Amniotic epithelial cell (primary cell): ENCODE data around the gene MOV10.
"Not testable (repeated sequence)": the region's sequence is repeated elsewhere in the genome, so short reads cannot be mapped to it uniquely, and the experiment has no call there.

ENCODE experiments used
- DNase-seq: peaks from one replicate; pipeline ENCODE4 v3.0.0-alpha.2; 2010; ENCODE audit warnings: low read depth

The MOV10 gene

GRCh38 chr1:112712701-112713128, 38.3 kb downstream of the MOV10 start:
- DNase-seq, result no peak

DNA sequence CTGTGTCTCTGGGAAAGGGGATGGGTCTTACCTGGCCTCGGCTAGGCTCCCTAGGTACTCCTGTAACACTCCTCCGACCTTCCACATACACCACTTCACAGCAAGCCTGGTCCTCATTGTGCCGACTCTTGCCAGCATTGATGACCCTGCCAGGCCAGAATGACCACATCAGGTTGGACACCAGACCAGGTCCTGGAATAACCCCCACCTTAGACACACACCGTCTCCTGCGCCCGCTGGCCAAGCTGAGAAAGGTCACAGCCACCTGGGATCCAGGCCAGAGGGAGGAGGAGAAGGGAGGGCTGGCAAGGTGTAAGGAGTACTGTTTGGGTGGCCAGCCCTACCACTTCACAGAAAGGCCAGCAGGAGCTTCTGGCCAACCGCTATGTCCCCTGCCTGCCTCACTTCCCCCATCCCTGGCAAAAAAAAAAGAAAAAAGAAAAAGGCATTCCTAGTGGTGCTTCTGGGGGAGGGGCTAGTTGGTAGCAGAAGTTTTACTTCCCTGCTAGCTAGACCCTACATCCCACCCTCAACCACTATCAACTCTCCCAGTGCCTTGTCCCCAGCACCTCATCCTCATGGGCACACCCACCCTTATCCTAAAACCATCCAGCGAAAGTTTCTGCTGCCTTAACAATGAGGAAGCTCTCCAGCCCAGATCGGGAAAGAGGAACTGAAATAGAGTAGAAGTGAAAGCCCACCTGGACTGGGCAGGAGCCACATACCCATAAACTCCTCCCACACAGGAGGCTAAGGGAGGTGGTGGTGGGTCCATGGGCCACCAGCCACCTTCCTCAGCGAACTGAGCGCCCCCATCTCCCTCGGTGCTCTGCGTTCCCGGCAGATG, 39.2 kb downstream of the MOV10 start:
- DNase-seq, result no peak

GRCh38 chr1:112714313-112715263, 40.1 kb downstream of the MOV10 start:
- DNase-seq, result no peak

GRCh38 chr1:112715264-112716053, 41.0 kb downstream of the MOV10 start, which contains the start of gene PPM1J:
Gene PPM1J (minus strand): TSS chr1:112715332. CDS start chr1:112715301, 31 bp downstream.
- peak; percentile 81 for DNase-seq

- peak; percentile 84 for DNase-seq
Observed at GRCh38 chr1:112716133-112716720, 41.8 kb downstream of the MOV10 start.

GRCh38 chr1:112717263-112717873, 42.9 kb downstream of the MOV10 start:
- no peak for DNase-seq

DNA sequence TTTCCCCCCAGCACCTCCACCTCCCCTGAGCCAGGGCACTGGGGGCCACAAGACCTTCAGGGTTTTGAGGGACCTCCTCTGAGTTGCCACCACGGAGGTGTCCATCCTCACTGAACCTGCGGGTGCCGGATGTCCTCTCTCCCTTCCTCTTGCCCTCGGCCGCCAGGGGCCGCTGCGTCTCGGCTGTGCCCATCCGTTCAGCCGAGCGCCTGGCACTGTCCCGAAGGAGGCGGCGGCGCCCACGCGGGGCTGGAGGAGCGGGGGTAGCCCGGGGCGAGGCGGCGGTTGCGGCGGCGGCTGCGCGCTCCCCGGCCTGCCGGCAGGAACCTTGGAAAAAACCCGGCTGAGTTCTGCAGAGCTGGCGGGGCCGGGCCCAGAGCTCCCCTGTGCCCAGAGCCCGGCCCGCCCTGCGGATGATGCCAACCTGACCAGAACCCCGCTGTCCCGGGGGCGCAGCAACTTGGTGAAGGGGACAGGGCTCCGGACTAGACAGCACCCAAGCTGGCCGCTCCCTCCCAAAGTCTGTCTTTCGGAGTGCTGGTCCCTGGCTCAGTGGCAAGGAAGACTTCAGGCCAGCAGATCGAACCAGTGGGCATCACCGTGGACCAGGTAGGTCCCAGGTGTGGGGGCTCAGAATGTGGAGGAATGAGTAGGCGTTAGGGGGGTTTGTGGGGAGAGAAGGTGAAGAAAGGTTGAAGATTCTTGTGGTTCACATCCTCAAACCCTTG, 44.4 kb downstream of the MOV10 start:
- DNase-seq, result peak; percentile 57

- DNase-seq, result no peak
Observed at GRCh38 chr1:112719706-112720105, 45.2 kb downstream of the MOV10 start.

- DNase-seq, result no peak
Observed at GRCh38 chr1:112720800-112721199, 46.3 kb downstream of the MOV10 start.

DNA sequence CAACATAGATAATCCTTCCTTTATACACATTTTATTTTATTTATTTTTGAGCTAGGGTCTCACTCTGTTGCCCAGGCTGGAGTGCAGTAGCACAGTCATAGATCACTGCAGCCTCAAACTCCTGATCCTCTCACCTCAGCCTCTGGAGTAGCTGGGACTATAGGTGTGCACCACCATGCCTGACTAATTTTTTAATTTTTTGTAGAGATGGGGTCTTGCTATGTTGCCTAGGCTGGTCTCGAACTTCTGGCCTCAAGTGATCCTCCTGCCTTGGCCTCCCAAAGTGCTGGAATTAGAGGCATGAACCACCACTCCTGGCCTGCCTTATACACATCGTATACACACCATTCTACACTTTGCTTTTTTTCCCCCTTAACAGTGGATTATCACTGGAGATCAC, 46.8 kb downstream of the MOV10 start:
- not testable (repeated sequence) for DNase-seq

DNA sequence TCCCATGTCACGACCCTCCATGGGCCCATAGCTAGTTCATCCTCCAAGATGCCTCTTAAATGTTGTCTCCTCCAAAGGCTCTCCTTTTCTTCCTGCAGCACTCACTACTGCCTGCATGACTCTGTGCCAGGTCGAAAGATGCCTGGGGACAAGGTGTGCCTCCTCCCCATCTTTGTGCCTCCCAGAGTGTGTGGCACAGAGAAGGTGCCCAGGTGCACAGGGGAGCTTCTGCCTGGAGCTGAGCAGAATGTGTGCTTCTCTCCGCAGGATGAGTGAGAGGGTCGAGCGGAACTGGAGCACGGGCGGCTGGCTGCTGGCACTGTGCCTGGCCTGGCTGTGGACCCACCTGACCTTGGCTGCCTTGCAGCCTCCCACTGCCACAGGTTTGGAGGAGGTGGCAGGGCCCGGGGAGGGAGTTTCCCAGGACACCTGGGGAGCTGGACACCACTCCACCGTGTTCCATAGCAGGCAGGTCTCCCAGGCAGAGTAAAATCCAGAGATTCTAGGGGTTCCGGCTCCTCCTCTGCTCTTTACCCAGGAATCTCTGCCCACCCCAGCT, 47.6 kb downstream of the MOV10 start:
- DNase-seq, result no peak

GRCh38 chr1:112722601-112723510, 48.4 kb downstream of the MOV10 start:
- peak; percentile 84 for DNase-seq

DNA sequence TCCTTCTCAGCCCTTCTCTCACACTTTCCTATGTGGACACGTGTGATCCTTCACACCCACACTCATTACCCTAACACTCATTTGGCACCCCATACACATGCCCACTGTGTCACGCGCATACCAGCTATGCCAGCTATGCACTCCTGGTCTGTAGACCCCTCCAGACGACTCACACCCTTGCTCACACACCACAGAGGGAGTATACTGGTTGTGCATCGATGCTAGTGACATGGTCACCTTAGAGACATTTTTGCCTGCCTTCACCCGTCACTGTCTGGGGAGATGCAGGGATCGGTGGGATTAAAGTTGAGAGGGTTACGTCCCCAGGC, 49.0 kb downstream of the MOV10 start:
- no peak for DNase-seq

- not testable (repeated sequence) for DNase-seq
Observed at GRCh38 chr1:112724240-112724639, 49.8 kb downstream of the MOV10 start.

DNA sequence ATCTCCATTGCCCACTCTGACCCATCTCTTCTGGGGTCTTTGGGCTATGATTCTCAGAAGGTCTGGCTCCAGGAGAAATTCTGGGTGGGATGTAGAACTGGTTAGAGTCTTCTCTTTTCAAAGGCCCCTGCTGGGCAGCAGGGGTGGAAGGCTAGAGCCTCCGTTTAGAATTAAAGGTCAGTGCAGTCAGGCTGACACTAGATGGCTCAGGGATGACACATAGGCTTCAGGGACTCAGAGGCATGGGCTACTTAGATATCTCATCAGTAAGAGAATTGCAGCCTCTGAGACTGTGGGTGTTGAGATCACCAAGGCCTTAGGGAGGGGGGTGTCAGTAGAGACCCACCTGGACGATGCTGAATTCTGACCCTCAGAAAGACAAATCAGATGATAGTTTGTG, 53.3 kb downstream of the MOV10 start:
- no peak for DNase-seq

DNA sequence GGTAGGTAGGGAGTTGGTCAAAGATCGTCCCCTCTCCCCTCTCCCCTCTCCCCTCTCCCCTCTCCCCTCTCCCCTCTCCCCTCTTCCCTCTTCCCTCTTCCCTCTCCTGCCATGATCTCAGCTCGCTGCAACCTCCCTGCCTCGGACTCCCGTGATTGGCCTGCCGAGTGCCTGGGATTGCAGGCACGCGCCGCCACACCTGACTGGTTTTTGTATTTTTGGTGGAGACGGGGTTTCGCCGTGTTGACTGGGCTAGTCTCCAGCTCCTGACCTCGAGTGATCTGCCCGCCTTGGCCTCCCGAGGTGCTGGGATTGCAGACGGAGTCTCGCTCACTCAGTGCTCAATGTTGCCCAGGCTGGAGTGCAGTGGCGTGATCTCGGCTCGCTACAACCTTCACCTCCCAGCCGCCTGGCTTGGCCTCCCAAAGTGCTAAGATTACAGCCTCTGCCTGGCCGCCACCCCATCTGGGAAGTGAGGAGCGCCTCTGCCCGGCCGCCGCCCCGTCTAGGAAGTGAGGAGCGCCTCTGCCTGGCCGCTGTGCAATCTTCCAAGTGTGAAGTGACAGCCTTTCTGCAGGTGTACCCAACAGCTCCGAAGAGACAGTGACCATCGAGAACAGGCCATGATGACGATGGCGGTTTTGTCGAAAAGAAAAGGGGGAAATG, 54.0 kb downstream of the MOV10 start:
- DNase-seq, result not testable (repeated sequence)

DNA sequence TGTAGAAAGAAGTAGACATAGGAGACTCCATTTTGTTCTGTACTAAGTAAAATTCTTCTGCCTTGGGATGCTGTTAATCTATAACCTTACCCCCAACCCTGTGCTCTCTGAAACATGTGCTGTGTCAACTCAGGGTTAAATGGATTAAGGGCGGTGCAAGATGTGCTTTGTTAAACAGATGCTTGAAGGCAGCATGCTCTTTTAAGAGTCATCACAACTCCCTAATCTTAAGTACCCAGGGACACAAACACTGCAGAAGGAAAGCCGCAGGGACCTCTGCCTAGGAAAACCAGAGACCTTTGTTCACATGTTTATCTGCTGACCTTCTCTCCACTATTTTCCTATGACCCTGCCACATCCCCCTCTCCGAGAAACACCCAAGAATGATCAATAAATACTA, 54.6 kb downstream of the MOV10 start:
- not testable (repeated sequence) for DNase-seq

GRCh38 chr1:112729909-112730308, 55.5 kb downstream of the MOV10 start:
- DNase-seq, result no peak

DNA sequence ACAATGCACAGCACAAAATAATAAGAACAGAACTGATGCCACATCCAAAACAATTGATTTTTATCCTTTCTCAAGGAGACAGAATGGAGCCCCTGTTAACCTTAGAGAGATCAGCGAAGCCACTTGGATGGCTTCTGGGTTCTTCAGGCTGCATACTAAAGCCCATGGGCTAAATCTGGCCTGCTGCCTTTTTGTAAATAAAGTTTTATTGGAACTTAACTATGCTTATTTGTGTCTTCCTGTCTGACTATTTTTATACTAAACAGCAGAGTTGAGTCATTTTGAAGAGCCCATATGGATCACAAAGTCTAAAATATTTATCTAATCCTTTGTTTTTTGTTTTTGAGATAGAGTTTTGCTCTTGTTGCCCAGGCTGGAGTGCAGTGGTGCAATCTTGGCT, 57.0 kb downstream of the MOV10 start:
- DNase-seq, result no peak
